ENCODE measurements around the gene PCSK5. TPM values are rescaled to one million over a fixed set of nuclear protein-coding genes. Genes with fewer than 3 reads are reported as not detected.
"Not testable (repeated sequence)": the region's sequence is repeated elsewhere in the genome, so short reads cannot be mapped to it uniquely, and the experiment has no call there.

The PCSK5 gene
- total RNA-seq, result 16.5 TPM

GRCh38 chr9:75890472-75891276, at the start of gene PCSK5:
Gene PCSK5 (plus strand): TSS chr9:75890673. CDS start chr9:75891182, 509 bp downstream.
- DNase-seq, result peak; percentile 85

GRCh38 chr9:75844321-75844720, 46.2 kb upstream of the PCSK5 start:
- DNase-seq, result no peak

- DNase-seq, result no peak
Observed at GRCh38 chr9:75845806-75846205, 44.7 kb upstream of the PCSK5 start.

- DNase-seq, result no peak
Observed at GRCh38 chr9:75847085-75847484, 43.4 kb upstream of the PCSK5 start.

- no peak for DNase-seq
Observed at GRCh38 chr9:75850459-75851200, 39.8 kb upstream of the PCSK5 start.

- no peak for DNase-seq
Observed at GRCh38 chr9:75851917-75852316, 38.6 kb upstream of the PCSK5 start.

- no peak for DNase-seq
Observed at GRCh38 chr9:75852746-75853145, 37.7 kb upstream of the PCSK5 start.

GRCh38 chr9:75855509-75855908, 35.0 kb upstream of the PCSK5 start:
- no peak for DNase-seq

- no peak for DNase-seq
Observed at GRCh38 chr9:75858497-75859092, 31.9 kb upstream of the PCSK5 start.

GRCh38 chr9:75864266-75864665, 26.2 kb upstream of the PCSK5 start:
- no peak for DNase-seq

- DNase-seq, result peak; percentile 0
Observed at GRCh38 chr9:75866273-75866871, 24.1 kb upstream of the PCSK5 start.

- not testable (repeated sequence) for DNase-seq
Observed at GRCh38 chr9:75868526-75868925, 21.9 kb upstream of the PCSK5 start.

GRCh38 chr9:75869236-75869635, 21.2 kb upstream of the PCSK5 start:
- no peak for DNase-seq

GRCh38 chr9:75870450-75870849, 20.0 kb upstream of the PCSK5 start:
- no peak for DNase-seq

- DNase-seq, result no peak
Observed at GRCh38 chr9:75871624-75872023, 18.8 kb upstream of the PCSK5 start.

GRCh38 chr9:75873712-75874111, 16.8 kb upstream of the PCSK5 start:
- no peak for DNase-seq

GRCh38 chr9:75876999-75877640, 13.4 kb upstream of the PCSK5 start:
- no peak for DNase-seq

GRCh38 chr9:75878488-75878860, 12.0 kb upstream of the PCSK5 start:
- DNase-seq, result no peak

- no peak for DNase-seq
Observed at GRCh38 chr9:75880618-75881017, 9.9 kb upstream of the PCSK5 start.

GRCh38 chr9:75881761-75882160, 8.7 kb upstream of the PCSK5 start:
- DNase-seq, result no peak

- DNase-seq, result no peak
Observed at GRCh38 chr9:75885652-75886051, 4.8 kb upstream of the PCSK5 start.

- no peak for DNase-seq
Observed at GRCh38 chr9:75889577-75889976, 896 bp upstream of the PCSK5 start.

Data from occipital lobe (tissue), 2 donors.